T-helper 2 cell treated with Interferon-gamma antibody and Interleukin-4, amounts not matched to agents 5 μg/mL and 100 μg/mL, for 36 hours (primary cell): ENCODE results near the gene XRCC1.

Source experiments
- DNase-seq: peaks from one replicate; pipeline ENCODE4 v3.0.0; 2021; ENCODE audit warnings: low spot score
- H3K27ac Mint-ChIP-seq: one replicate; pipeline ENCODE4 v1.8.0; 2021; ENCODE audit warnings: mild to moderate bottlenecking, mixed read lengths
- H3K27me3 Mint-ChIP-seq: one replicate; pipeline ENCODE4 v1.8.0; 2021; ENCODE audit warnings: low read depth, mixed read lengths
- H3K36me3 Mint-ChIP-seq: one replicate; pipeline ENCODE4 v1.8.0; 2021; ENCODE audit warnings: low read depth, mixed read lengths
- H3K4me1 Mint-ChIP-seq: one replicate; pipeline ENCODE4 v1.8.0; 2021; ENCODE audit warnings: low read depth, mixed read lengths
- H3K4me3 Mint-ChIP-seq: one replicate; pipeline ENCODE4 v1.8.0; 2022; ENCODE audit warnings: mild to moderate bottlenecking, moderate library complexity, mixed read lengths
- H3K9me3 Mint-ChIP-seq: one replicate; pipeline ENCODE4 v1.8.0; 2021; ENCODE audit warnings: mixed read lengths

The XRCC1 gene

DNA sequence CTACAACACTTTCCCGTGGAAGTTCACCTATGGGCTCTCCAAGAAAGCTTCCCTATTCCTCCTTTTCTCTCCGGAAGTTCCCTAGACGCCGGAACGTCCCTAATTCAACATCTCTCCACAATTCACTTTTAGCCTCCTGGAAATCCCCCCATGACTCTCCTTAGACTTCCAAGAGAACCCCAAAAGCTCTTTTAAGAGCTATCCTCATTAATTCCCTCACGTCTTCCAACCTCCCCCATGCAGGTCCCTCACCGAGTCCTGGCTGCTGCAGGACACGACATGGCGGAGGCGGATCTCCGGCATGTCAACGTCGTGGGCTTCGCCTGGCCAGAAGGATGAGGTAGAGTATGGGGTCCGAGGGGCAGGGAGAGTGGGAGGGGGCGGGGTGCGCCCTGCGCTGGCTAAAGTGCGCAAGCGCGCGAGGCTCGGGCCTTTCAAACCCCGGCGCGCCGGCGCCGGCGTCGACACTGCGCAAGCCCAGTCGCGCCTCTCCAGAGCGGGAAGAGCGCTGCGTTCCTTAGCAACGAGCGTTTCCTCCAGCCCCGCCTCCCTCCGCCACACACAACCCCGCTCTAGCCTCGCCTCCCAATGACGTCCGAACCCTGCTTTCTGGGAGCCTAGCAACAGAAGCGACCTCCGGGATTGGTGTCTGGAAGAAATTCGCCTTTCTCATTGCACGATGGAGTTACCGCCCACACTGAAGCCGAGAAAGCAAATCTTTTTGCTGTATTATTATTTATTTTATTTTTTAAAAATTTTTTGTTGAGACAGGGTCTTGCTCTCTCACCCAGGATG, at the start of gene XRCC1, which contains the start of gene PINLYP:
TSS of gene XRCC1 (minus strand) at position 372 of the 795 bp plus-strand sequence. CDS start at position 303, 69 bp downstream.
TSS of gene PINLYP (plus strand) at position 646 of the 795 bp plus-strand sequence. CDS start 1,391 bp downstream, outside the sequence.
- Mint-ChIP-seq H3K27ac (peak within 1 kb of the TSS; percentile 95), H3K27me3 (peaks cover 2% of the 10 kb centered on the region), H3K9me3 (no peaks in the 10 kb centered on the region), H3K4me1 (peaks cover 18% of the 10 kb centered on the region), H3K4me3 (peak within 1 kb of the TSS; percentile 98), H3K36me3 (peaks cover 6% of the 10 kb centered on the region)
- peak; percentile 95 for DNase-seq

DNA sequence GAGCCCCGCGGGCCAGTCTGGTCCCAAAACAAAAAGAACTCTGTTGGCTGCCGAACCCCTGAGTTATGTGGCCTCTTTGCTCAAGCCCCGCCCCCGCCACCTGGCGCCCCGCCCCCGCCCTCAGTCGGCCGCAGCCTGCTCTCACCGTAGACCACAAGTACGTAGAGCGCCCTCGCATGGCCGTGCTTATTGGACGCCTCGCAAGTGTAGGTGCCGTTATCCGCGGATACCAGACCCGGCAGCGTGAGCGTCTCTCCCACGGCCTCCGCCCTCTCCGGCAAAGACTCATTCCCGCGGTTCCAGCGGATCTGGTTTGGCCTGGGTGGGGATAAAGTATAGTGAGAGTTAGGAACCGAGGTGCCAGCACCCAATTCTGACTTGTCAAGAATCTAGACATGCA, 49.6 kb upstream of the XRCC1 start:
- H3K9me3 Mint-ChIP-seq = no peaks in the 10 kb centered on the region
- DNase-seq = peak; percentile 79
- no peaks in the 10 kb centered on the region for H3K36me3 Mint-ChIP-seq
- H3K4me3 Mint-ChIP-seq = no peak overlapping the region
- peaks cover 20% of the 10 kb centered on the region for H3K4me1 Mint-ChIP-seq
- peaks cover 11% of the 10 kb centered on the region for H3K27me3 Mint-ChIP-seq
- H3K27ac Mint-ChIP-seq = no peak overlapping the region

DNA sequence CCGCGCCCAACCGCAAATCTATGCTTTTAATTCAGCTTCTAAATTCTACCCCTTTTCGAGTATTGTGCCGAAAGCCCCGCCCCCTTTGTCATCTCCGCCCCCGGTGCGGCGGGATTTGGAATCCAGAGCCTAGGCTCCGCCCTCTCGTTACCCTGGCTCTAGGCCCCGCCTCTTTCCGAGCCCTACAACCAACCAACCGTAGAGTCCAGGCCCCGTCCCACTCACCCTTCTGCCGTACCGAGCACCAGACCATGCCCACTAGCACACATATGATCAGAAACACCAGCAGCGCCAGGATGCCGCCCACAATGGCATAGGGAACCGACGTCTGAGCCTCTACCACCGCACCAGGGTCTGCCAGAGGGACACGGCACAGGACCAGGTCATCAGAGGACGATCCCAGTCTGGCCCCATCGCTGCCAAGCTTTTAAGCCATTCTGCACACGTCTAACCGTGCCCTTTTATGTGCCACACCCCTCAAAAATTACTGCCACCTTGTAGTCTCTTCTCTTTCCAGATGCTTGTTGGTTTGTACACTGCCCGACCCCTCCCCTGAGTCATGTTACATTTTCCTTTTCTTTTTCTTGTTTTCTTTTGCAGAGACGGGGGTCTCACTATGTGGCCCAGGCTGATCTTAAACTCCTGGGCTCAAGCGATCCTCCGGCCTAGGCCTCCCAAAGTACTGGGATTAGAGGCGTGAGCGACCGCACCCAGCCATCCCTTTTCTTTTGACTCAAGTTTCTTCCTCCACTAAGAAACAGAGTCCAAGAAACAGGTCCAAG, 48.8 kb upstream of the XRCC1 start:
- H3K4me1 Mint-ChIP-seq = peaks cover 22% of the 10 kb centered on the region
- peaks cover 1% of the 10 kb centered on the region for H3K36me3 Mint-ChIP-seq
- no peak overlapping the region for H3K27ac Mint-ChIP-seq
- H3K4me3 Mint-ChIP-seq = no peak overlapping the region
- no peaks in the 10 kb centered on the region for H3K9me3 Mint-ChIP-seq
- peaks cover 11% of the 10 kb centered on the region for H3K27me3 Mint-ChIP-seq
- no peak for DNase-seq

- Mint-ChIP-seq H3K4me3 (no peak overlapping the region), H3K27me3 (peaks cover 11% of the 10 kb centered on the region), H3K27ac (no peak overlapping the region), H3K36me3 (peaks cover 1% of the 10 kb centered on the region), H3K9me3 (no peaks in the 10 kb centered on the region), H3K4me1 (peaks cover 24% of the 10 kb centered on the region)
- DNase-seq = no peak
These were observed 47.6 kb upstream of the XRCC1 start for GRCh38 chr19:43622956-43623355.

DNA sequence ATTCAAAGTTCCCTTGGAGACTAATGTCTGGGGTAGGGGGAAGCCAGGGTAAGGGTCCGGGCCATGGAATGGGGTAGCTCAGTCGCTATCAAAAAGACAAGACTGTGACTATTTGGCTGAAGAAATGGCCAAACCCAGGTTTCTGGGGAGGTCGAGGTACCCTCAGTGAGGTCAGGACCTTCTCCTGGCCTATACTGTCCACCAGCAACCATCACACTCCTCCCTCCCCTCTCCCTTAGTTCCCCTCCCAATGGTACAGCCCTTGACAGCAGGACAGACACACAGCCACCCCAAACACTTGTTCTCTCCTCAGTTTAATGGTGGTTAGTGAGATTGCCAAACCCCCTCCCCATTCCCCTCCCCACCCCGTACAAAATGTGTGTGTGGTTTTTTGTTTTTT, 46.7 kb upstream of the XRCC1 start:
- H3K27me3 Mint-ChIP-seq = peaks cover 4% of the 10 kb centered on the region
- H3K9me3 Mint-ChIP-seq = no peaks in the 10 kb centered on the region
- DNase-seq = no peak
- peaks cover 1% of the 10 kb centered on the region for H3K36me3 Mint-ChIP-seq
- no peak overlapping the region for H3K27ac Mint-ChIP-seq
- no peak overlapping the region for H3K4me3 Mint-ChIP-seq
- H3K4me1 Mint-ChIP-seq = peaks cover 22% of the 10 kb centered on the region

- Mint-ChIP-seq H3K4me3 (peak overlapping the region; percentile 97), H3K27ac (peak overlapping the region; percentile 98), H3K9me3 (no peaks in the 10 kb centered on the region), H3K36me3 (peaks cover 1% of the 10 kb centered on the region), H3K27me3 (no peaks in the 10 kb centered on the region), H3K4me1 (peaks cover 22% of the 10 kb centered on the region)
- no peak for DNase-seq
These were observed 45.0 kb upstream of the XRCC1 start for GRCh38 chr19:43620061-43621001.

GRCh38 chr19:43619262-43620060, 44.1 kb upstream of the XRCC1 start, which contains the start of gene ZNF428:
TSS of gene ZNF428 (minus strand) at chr19:43619629. CDS start at chr19:43614304, 5,325 bp downstream.
- H3K27me3 Mint-ChIP-seq = no peaks in the 10 kb centered on the region
- peak; percentile 93 for DNase-seq
- peak within 1 kb of the TSS; percentile 98 for H3K27ac Mint-ChIP-seq
- H3K9me3 Mint-ChIP-seq = no peaks in the 10 kb centered on the region
- peaks cover 1% of the 10 kb centered on the region for H3K36me3 Mint-ChIP-seq
- peak within 1 kb of the TSS; percentile 97 for H3K4me3 Mint-ChIP-seq
- H3K4me1 Mint-ChIP-seq = peaks cover 22% of the 10 kb centered on the region

- peaks cover 18% of the 10 kb centered on the region for H3K4me1 Mint-ChIP-seq
These were observed 43.6 kb upstream of the XRCC1 start for GRCh38 chr19:43618921-43619261.

GRCh38 chr19:43616954-43617353, 41.6 kb upstream of the XRCC1 start:
- Mint-ChIP-seq H3K27me3 (no peaks in the 10 kb centered on the region), H3K36me3 (peaks cover 9% of the 10 kb centered on the region), H3K27ac (no peak overlapping the region), H3K4me1 (peaks cover 16% of the 10 kb centered on the region), H3K4me3 (no peak overlapping the region), H3K9me3 (no peaks in the 10 kb centered on the region)
- no peak for DNase-seq

More at GRCh38 chr19:43618921-43619261, 43.6 kb upstream of the XRCC1 start:
- Mint-ChIP-seq H3K9me3 (no peaks in the 10 kb centered on the region), H3K27ac (peak overlapping the region; percentile 98), H3K27me3 (no peaks in the 10 kb centered on the region), H3K4me3 (peak overlapping the region; percentile 97), H3K36me3 (peaks cover 1% of the 10 kb centered on the region)
- no peak for DNase-seq

DNA sequence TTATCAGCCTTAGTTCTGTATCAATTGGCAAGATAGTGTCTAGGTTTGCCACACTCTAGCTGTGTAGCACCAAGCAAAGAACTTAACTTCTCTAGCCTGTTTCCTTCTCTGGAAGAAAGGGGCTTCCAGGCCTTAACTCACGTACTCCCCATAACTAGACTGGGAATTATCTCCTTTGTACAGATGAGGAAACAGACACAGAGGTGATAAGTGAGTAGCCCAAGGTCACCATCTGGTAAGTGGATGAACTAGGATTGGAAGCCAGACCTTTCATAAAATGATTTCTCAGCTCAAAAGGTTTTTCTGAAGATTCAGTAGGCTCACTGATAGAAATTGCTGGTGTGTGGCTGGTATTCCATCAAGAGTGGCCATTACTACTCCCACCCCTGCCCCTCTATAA, 41.0 kb upstream of the XRCC1 start:
- Mint-ChIP-seq H3K27me3 (no peaks in the 10 kb centered on the region), H3K27ac (no peak overlapping the region), H3K36me3 (peaks cover 12% of the 10 kb centered on the region), H3K9me3 (no peaks in the 10 kb centered on the region), H3K4me3 (no peak overlapping the region), H3K4me1 (peaks cover 16% of the 10 kb centered on the region)
- no peak for DNase-seq

GRCh38 chr19:43612374-43612773, 37.0 kb upstream of the XRCC1 start:
- H3K36me3 Mint-ChIP-seq = peaks cover 11% of the 10 kb centered on the region
- H3K27me3 Mint-ChIP-seq = no peaks in the 10 kb centered on the region
- no peaks in the 10 kb centered on the region for H3K9me3 Mint-ChIP-seq
- no peak for DNase-seq
- no peak overlapping the region for H3K4me3 Mint-ChIP-seq
- no peak overlapping the region for H3K27ac Mint-ChIP-seq
- peaks cover 4% of the 10 kb centered on the region for H3K4me1 Mint-ChIP-seq

- Mint-ChIP-seq H3K27ac (no peak within 1 kb of the TSS), H3K9me3 (no peaks in the 10 kb centered on the region), H3K36me3 (peaks cover 11% of the 10 kb centered on the region)
These were observed 36.5 kb upstream of the XRCC1 start, which contains the start of gene SRRM5 for GRCh38 chr19:43611788-43612187. TSS of gene SRRM5 (plus strand) at chr19:43612088. CDS start at chr19:43612122, 34 bp downstream.

DNA sequence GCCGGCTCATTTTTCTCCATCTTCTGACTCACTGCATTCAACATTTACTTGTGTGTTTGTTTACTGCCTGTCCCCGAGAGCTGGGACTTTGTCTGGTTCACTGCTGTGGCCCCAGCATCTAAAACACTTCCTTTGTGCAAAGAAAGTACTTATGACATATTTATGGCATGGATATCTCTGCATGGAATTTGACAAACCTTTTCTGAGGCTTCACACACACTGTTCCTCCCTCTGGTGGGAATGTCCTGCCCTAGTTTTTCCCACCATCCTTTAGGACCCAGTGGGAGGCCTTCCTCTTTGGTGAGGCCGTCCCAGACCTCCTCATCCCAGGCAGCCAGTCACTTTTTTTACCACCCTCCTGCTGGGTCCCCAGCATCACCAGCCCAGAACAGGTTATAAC, 35.2 kb upstream of the XRCC1 start:
- Mint-ChIP-seq H3K27ac (no peak overlapping the region), H3K4me3 (no peak overlapping the region), H3K4me1 (peaks cover under 1% of the 10 kb centered on the region), H3K36me3 (peaks cover 11% of the 10 kb centered on the region), H3K9me3 (no peaks in the 10 kb centered on the region), H3K27me3 (no peaks in the 10 kb centered on the region)
- DNase-seq = no peak

More at GRCh38 chr19:43611788-43612187, 36.5 kb upstream of the XRCC1 start, which contains the start of gene SRRM5:
- DNase-seq = no peak
- H3K27me3 Mint-ChIP-seq = no peaks in the 10 kb centered on the region
- no peak within 1 kb of the TSS for H3K4me3 Mint-ChIP-seq
- peaks cover 4% of the 10 kb centered on the region for H3K4me1 Mint-ChIP-seq
